HG02759 (cell line): ENCODE measurements around the gene BMP2K.
A peak's percentile ranks its signal among the peaks of the same experiment; 100 is the strongest.

ENCODE experiments used
- ATAC-seq: cut with Tn5 transposase; IDR thresholded peaks from one replicate; pipeline ENCODE4 v1.9.1; 2021; ENCODE audit warnings: mild to moderate bottlenecking, moderate library complexity; ENCODE audit not compliant: unreplicated experiment

Gene BMP2K

DNA sequence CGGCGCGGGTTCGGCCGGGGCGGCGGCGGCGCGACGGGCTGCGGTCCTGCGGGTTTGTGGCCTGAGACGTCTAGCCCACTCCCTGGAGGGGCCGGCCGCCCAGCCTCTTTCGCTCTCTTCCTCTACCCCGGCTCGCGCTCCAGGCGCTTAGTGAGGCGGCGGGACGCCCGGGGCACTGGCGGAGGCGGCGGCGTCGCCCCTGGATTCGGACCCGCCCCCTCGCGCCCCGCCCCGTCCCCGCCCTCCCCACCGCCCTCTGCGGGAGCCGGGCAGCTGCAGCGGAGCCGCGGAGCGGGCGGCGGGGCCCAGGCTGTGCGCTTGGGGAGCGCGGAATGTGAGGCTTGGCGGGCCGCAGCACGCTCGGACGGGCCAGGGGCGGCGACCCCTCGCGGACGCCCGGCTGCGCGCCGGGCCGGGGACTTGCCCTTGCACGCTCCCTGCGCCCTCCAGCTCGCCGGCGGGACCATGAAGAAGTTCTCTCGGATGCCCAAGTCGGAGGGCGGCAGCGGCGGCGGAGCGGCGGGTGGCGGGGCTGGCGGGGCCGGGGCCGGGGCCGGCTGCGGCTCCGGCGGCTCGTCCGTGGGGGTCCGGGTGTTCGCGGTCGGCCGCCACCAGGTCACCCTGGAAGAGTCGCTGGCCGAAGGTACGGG lies at the start of gene BMP2K:
TSS of gene BMP2K (plus strand) at position 272 of the 650 bp plus-strand sequence. CDS start at position 466, 194 bp downstream.
- peak; percentile 78 for ATAC-seq

DNA sequence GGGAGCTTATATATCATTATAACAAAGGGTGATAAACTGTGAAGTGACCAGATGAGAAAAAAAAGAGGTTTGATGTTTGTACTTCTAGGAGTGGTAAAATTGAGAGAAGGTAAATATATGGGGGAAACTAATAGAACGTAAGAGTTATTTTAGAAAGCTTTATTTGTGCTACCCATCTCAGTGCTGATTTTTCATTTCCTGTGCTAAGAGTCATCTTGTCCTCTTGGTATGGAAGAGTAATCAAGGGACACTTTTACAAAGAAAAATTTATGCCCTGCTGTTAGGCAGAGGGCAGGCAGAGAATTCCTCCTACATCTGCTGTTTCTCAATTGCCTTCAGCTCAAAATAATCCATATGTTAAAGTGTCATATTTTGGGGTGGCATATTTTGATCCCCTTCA lies 49.6 kb upstream of the BMP2K start:
- ATAC-seq: no peak

DNA sequence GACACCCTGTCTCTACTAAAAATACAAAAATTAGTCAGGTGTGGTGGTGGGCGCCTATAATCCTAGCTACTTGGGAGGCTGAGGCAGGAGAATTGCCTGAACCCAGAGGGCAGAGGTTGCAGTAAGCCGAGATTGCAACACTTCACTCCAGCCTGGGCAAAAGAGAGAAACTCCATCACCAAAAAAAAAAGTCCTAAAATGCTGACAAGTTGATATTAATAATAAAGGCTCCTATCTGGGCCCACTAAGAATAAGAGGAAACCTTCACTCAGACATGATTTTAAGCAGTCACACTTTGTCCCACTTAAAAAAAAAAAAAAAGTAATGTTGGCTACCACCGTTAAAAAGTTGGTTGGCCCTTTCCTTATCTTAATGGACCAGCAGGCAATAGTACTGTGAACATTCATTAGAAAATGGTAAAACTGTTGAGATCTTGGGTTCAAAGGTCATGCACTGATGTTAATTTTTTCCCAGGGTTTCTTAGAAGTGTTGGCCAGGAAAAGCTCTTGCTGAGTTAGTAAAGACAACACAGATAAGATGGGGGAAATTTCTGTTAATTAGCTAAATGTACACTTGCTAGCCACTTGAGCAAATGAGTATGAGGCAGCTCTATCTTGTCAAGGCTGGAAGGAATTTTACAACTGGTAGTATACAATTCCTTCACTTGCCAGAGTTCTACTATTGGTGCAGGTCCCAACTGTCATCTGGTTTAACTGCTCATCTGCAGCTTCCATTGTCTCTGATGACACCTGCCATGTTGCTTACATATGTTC lies 43.6 kb upstream of the BMP2K start:
- ATAC-seq: no peak

DNA sequence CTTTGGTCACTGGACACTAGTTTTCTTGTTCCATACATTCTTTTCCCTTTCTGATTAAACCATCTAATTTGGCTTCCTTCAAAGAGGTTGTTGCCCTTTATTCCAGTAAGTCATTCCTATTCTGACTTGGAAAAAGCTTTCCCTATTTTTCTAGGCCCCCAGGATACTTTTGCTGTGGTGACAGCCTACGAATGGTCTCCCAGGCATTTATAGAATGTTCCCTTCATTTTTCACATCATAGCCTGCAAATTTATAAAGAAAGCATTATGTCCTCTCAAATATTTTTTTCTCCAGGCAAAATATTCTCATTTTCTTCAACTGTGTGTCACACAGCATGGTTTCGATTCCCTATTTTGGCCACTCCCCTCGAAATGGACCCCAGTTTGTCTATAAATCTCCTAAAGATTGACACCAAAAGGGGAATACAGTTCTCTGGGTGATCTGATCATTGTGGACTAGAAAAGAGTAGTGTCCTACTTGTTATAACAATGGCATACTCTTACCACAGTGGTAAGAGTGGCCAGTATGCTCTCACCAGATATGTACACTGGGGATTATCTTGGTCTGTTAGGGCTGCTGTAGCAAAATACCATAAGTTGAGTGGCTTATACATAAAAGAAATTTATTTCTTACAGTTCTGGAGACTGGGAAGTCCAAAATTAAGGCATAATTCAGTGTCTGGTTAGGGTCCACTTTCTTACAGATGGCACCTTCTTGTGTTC lies 41.5 kb upstream of the BMP2K start:
- no peak for ATAC-seq

DNA sequence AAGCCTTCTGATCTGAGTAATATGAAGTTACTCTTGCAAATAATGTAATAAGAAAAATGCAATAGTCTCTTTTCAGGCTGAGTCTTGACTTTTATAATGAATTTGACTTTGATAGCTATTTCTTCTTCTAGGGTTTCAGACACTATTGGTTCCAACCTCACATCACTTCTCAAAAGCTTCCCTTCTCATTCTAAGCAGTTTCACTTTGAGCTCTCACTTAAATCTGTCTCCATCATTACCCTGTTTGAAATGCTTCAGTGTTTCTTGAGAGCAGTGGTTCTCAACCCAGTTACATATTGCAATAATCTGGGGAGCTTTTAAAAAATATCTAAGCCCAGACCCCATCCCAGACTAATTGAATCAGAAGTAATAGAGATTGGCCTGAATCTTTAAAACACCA lies 40.5 kb upstream of the BMP2K start:
- peak; percentile 48 for ATAC-seq

DNA sequence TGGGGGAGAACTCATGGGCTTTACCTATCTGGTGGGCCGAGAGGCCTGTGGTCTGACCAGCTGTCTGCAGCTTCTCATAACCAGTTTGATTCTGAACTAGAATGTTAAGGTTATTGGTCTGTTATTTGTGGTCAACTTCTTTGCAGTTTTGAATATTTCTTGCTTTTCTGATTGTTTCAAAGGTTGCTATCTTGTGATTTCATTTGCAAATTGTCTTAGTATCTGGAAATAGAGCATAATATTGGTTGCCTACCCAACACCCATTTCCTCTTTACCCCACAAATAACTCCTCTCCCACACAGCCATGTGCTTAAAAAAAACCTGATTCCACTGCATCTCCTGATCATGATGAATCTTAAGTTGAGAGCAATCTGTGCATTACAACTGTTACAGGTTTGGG lies 39.1 kb upstream of the BMP2K start:
- peak; percentile 78 for ATAC-seq

DNA sequence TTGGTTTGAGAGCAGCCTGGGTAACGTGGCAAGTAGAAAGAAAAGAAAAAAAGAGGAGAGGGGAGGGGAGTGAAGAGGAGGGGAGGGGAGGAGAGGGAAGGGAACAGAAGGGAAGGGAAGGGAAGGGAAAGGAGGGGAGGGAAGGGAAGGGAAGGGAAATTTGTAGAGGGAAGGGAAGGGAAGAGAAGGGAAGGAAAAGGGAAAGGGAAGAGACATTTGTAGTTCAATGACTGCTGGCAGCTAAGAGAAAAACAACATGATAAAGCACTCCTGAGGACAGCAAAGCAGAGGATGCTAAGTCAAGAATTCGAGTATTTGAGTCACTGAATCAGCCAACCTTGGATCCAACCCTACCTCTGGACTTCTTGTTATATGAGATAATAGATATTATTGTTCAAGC lies 38.2 kb upstream of the BMP2K start:
- no peak for ATAC-seq

DNA sequence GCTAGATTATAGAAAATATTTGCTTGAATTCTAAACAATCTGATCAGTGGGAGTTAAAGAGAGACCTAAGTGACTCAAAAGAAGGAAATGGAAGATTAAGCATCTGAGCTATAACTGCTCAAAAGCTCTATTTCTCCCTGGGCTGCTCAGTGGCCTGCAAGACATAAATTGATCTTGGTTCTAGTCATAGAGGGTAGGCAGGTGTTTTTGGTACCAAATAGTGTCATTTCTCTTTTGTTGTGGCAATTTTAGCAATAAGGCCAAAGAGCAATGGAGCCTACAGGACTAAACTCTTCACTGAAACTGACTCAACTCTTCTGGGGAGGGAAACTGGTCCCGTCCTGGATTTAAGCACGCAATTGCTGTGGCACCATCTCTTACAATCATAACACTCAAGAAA lies 33.9 kb upstream of the BMP2K start:
- peak; percentile 72 for ATAC-seq

DNA sequence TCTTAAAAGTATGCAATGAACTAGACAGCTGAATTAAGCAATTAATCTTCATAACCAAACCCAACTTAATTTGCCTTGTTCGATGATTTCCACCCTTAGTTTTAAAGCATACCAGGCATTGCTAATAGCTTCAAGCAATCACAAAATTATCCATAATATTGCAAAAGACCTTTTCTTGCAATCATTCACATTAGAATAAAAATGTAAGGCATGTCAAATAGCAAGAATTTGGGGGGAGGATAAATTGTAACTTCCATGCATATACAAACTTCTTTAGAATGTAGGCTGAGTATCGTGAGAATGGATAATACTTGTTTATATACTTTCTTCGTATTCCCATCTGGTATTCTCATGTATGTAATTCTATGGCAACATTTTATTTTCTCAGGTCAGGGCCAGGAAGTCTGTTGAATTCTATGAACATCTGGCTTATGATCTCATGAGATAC lies 28.7 kb upstream of the BMP2K start:
- ATAC-seq: no peak

DNA sequence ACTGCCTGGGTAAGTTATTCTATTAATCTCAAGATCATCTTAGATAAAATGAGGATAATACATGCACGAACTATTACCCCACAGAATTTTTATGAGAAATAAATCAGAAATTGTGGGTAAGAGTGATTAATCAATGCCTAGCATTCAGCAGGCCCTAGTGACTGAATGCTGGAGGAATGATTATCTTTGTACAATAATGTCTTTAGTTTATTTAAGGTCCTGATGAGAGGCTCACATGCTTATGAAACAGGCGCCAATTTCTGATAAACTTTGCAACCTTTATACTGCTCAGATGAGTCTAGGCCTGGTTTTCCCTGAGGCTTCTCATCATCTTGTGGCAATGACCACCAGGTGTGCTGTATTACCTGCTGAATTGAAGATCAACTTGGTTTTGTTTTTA lies 27.8 kb upstream of the BMP2K start:
- ATAC-seq: no peak

DNA sequence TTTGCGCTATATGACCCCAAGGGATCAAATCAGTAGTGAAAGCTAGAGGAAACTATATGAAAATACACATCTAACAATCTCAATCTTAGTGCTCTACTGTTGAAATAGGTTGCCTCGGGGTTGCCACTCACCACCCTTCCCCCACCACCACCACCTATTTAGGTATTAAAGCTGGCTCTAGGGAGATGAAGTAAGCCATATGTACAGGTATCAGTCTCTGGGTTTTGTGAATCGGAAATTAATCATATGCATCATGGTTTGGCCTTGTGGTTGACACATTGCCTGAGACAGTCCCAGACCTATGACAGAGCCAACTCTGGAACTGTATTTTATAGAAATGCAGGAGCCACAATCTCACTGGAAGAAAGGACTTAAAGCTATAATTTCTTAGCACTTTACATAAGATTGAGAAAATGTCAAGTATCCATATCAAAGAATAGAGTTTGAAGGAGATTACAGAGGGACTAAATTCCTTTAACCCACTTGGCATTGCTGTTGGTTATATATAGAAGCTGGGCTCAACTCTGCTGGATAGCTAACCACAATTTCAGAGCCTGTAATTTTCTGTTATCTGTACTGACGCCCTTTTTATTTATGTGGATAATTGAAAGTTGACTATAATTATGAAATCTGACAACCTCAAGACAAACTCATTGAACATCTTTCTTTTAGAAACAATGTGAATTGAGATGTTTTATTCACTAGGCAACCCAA lies 26.7 kb upstream of the BMP2K start:
- ATAC-seq: peak; percentile 29

DNA sequence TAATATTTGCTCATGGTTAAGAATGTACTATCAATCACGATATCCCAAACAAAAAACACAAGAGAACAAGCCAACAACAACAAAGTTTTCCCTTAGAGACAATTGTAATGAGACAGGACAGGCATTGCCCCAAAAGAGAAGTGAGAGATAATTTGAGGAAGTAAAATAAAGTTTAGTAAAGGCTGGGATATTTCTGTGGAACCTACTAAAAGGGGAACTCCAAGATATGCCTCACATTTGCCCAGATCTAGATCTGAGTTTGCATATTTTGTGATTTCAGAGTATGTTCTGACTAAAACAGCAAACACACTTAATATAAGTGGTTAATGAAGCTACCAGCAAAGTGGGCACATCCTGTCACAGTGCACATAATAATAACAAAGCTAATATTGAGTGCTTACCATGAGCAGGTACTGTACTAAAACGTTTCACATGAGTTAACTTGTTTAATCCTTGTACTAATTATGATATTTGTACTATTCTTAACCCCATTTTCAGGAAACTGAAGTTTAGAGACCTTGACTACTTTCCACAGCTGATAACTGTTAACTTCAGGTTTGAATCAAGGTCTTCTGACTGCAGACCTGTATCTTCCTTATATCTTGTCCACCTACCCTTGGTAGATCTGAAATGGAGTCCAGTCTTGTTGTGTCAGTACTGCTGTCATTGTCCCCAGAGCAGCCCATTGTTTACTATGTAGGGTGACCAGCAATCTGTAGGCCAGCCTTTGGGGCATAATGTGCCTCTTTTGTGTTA lies 26.0 kb upstream of the BMP2K start:
- ATAC-seq: peak; percentile 91

DNA sequence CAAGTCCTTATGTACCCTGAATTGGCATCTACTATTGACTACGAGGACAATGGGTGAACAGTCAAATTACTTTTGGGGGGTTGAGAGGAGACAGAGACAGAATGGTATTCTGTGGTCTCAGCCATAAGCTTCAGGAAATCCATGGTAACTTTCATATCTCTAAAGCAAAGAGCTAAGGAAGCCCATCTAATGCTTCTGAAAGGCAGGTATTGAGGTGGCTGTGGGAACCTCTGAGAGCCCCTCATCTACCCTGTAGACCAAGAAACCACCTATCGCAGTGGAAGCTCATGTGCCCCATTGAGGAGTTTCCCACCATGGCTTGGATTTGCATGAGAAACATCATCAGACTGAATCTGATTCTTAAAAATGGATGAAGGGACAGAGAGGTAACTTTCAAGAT lies 23.1 kb upstream of the BMP2K start:
- no peak for ATAC-seq

DNA sequence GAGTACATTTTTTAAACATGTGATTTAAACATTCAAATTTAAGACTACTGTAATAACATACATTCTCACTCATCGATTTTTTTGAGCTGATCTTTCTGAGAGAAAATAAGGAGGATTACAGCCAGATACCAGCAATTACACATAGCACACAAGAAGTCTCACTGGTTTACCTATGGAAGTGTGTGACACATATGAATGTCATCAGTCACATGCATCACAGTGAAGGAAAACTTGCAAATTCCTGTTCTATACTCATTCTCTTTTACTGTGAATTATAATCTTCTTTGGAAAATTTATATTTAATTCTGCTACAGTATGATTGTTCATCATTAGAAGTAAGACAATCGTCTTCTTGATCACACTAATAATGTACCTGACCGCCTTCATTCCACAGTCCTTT lies 21.3 kb upstream of the BMP2K start:
- no peak for ATAC-seq

DNA sequence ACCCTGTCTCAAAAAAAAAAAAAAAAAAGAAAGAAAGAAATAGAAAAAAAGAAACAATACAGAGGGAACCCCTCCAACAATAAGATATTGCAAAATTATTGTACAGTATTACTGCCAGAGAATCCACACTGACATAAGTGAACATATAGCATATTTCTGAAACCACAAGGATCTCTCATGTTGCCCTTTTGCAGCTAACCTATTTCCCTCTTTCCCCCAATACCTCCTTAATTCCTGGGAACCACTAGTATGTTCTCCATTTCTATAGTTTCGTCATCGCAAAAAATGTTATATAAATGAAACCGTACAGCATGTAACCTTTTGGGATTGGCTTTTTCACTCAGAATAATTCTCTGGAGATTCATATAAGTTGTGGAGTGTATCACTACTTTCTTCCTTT lies 20.0 kb upstream of the BMP2K start:
- ATAC-seq: no peak

DNA sequence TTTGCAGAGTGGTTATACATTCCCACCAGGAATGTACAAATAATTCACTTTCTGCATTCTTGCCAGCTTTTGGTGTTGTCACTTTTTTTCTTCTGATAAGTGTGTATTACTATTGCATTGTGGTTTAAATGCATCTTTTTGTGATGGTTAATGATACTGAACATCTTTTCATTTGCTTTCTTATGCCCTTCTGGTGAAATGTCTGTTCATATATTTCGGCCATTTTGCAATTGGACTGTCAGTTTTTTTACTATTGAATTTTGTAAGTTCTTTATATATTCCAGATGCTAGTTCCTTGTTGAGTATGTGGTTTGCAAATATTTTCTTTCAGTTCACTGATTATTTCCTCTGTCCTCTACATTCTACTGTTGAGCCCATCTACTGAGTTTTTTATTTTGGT lies 19.4 kb upstream of the BMP2K start:
- no peak for ATAC-seq

DNA sequence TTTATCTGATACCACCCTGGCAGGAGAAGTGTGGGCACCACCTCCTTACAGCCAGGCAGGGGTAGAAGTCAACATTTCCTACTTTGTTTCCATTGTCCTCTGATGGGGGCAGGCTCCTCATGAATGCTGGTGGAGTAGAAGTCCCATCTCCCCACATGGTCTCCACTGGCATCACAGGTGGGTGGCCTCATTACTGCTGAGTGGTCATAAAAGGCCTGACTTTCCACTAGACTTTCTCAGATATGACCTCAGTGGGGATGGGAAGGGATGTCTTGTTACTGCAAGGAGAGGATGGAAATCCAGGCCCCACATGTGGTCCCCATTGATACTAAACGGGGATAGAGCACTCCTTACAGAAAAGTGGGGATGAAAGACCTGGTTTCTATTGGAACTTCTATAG lies 18.6 kb upstream of the BMP2K start:
- no peak for ATAC-seq

DNA sequence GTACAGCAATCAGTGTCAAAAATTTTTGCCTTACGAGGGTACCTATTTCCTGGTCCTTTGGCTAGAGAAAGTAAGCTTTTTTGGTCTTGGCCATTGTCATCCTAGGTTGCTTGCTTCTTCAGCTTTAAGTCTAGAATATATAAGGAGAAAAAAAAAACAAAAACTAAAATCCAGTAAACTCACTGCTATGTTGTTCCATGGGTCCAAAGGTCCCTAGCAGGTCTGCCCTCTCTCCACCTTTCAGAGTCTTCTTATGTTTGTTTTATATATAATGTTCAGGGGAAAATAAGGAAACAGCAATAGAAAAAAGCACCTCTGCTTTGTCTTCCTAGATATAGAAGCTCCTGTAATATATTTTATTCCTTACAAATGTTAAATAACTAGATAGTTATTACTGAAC lies 18.1 kb upstream of the BMP2K start:
- ATAC-seq: no peak

DNA sequence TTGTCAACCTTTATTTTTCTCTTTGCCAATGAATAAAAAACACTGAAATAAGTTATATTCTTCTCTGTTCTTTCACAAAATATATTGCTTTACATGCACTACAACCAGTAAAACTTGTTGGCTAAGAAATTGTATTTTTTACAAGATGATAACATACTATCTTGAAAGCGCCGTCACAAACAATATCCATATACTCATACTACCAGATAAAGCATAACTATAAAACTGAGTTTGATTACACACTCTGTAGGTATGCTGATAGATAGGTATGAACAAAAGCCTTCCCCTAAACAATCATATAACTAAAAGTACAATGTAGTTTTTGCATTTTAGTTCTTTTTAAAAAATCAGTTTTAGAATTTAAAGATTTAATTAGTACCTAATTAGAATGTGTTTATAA lies 13.6 kb upstream of the BMP2K start:
- no peak for ATAC-seq

DNA sequence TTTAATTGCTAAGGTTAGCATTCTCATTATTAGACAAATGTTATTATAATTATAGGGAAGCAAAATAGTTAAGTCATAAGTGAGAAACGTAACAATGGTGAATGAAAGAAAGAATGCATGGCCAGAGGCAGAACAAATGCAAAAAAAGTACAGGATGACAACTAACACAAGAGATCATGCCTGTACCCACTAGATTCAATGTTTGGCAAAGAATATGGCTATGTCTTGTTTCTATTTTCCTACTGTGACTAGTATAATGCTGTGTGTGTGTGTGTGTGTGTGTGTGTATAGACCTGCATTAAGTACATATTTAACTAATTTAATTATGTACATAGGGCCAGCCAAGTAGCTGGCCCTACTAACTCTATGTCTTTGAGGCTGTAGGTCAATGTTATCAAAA lies 12.9 kb upstream of the BMP2K start:
- no peak for ATAC-seq
